Transverse colon (tissue), 4 donors: ENCODE measurements around the gene ZBTB7C. TPM values are rescaled to one million over a fixed set of nuclear protein-coding genes. Genes with fewer than 3 reads are reported as not detected.

ENCODE experiments used
- DNase-seq: peaks from one replicate; pipeline ENCODE4 v3.0.0-alpha.2; 2019
- H3K27ac ChIP-seq, 4 donors: fragments of 200-600 bp; sonication (generic); 2 replicates each; pipeline ENCODE4 v1.5.1; 2016 to 2018; ENCODE audit warnings: inconsistent platforms in 4 of 4
- H3K27me3 ChIP-seq: fragments of 200-600 bp; sonication (generic); 2 replicates; pipeline ENCODE4 v1.5.1; 2017; ENCODE audit warnings: inconsistent platforms
- H3K36me3 ChIP-seq, 4 donors: fragments of 200-600 bp; sonication (generic); 2 replicates each; pipeline ENCODE4 v1.5.1; 2017 to 2019; ENCODE audit warnings: inconsistent platforms in 4 of 4
- H3K4me1 ChIP-seq, 4 donors: fragments of 200-600 bp; sonication (generic); 2 replicates each; pipeline ENCODE4 v1.5.1; 2017 to 2020; ENCODE audit warnings: inconsistent platforms in 4 of 4
- H3K4me3 ChIP-seq, 4 donors: fragments of 200-600 bp; sonication (generic); 1 replicate in 1 of 4; 2 replicates in 3 of 4; pipeline versions ENCODE4 v1.5.1 to v1.6.1; 2017 to 2019; ENCODE audit warnings: inconsistent platforms in 4 of 4
- H3K9me3 ChIP-seq, 2 donors: fragments of 200-600 bp; sonication (generic); 2 replicates each; pipeline ENCODE4 v1.5.1; 2017 to 2019; ENCODE audit warnings: inconsistent platforms in 2 of 2
- CTCF ChIP-seq, 5 experiments: fragments of 200-600 bp in 3 of 5; fragments of 450-650 bp in 2 of 5; sonication (generic) in 3 of 5; IDR thresholded peaks; 1 replicate in 2 of 5; 2 replicates in 3 of 5; pipeline ENCODE4 v1.5.1; 2016 to 2017; ENCODE audit warnings: antibody characterized with exemption in 5 of 5, inconsistent platforms in 3 of 5, mild to moderate bottlenecking in 2 of 5, moderate library complexity in 1 of 5
- EP300 ChIP-seq: sonication (generic); formaldehyde crosslinking; IDR thresholded peaks from one replicate; pipeline ENCODE4 v1.6.1; 2017; ENCODE audit warnings: antibody characterized with exemption, low read depth
- POLR2A ChIP-seq: fragments of 450-650 bp; IDR thresholded peaks from one replicate; pipeline ENCODE4 v1.6.1; 2016; ENCODE audit warnings: antibody characterized with exemption, mild to moderate bottlenecking, moderate library complexity
- POLR2AphosphoS5 ChIP-seq, 3 donors: sonication (generic); formaldehyde crosslinking; IDR thresholded peaks; one replicate each; pipeline ENCODE4 v1.6.1; 2016; ENCODE audit warnings: antibody characterized with exemption in 3 of 3
- WGBS, 2 donors: methylation state at CpG; one replicate each; pipeline ENCODE4 v1.1.5; 2018; ENCODE audit warnings: low coverage in 1 of 2; 5-methylcytosine and 5-hydroxymethylcytosine counted together
- in situ Hi-C, 4 donors: fragments of 200-750 bp; cut with MboI; loops; one replicate each; pipeline versions ENCODE4 v1.15.0 to v1.15.1; 2017; ENCODE audit warnings: low sequenced_read_pairs in 3 of 4, low pct_ligation_motif_present in 1 of 4, low pct_unique_long_range_greater_than_20kb in 1 of 4
- intact Hi-C: fragments of 100-400 bp; cut with DNase I; formaldehyde crosslinking; loops from one replicate; pipeline ENCODE4 v1.15.1; 2023; ENCODE audit warnings: low total_unique reads
- total RNA-seq, 4 donors: library from RNA; depleted of rRNA; stranded (reverse); fragments of >200 nt; gene quantifications; one replicate each; pipeline ENCODE4 v1.1.0, GENCODE V29; 2016

Gene ZBTB7C
- total RNA-seq, 4 donors from 2014 or later = 38.4 to 81.2 (median 47.5) TPM

GRCh38 chr18:48207733-48208132, 201.4 kb downstream of the ZBTB7C start:
- no peaks in the 10 kb centered on the region for H3K9me3 ChIP-seq
- no peak for DNase-seq
- H3K4me3 ChIP-seq = no peak overlapping the region
- no peak overlapping the region for H3K27ac ChIP-seq
- H3K27me3 ChIP-seq = no peaks in the 10 kb centered on the region
- H3K36me3 ChIP-seq = no peaks in the 10 kb centered on the region
- H3K4me1 ChIP-seq = peaks cover 0 to 11% (median 3%) of the 10 kb centered on the region in 4 donors
- in situ Hi-C loops = no loop called here
- intact Hi-C loops = no loop called here
- 84% methylated on average over 2 of the region's 2 CpGs; no CpG with 5 or more reads in 1 of the 2 donors for WGBS, 2 donors
- TF ChIP-seq EP300 (no peak), POLR2A (no peak), CTCF (IDR thresholded peaks at IDR 0.05) (no peak), POLR2AphosphoS5 (IDR thresholded peaks at IDR 0.05) (no peak)

- intact Hi-C loops = no loop called here
- DNase-seq = no peak
- TF ChIP-seq CTCF (IDR thresholded peaks at IDR 0.05) = no peak
- TF ChIP-seq EP300 = no peak
- no peak for TF ChIP-seq POLR2AphosphoS5 (IDR thresholded peaks at IDR 0.05)
- no peak for TF ChIP-seq POLR2A
- H3K36me3 ChIP-seq = no peaks in the 10 kb centered on the region
- H3K4me3 ChIP-seq = no peak overlapping the region
- H3K27ac ChIP-seq = no peak overlapping the region
- in situ Hi-C loops = no loop called here
- 88 to 89% methylated on average over 4 of the region's 4 CpGs for WGBS, 2 donors
- no peaks in the 10 kb centered on the region for H3K27me3 ChIP-seq
- H3K4me1 ChIP-seq = peaks cover 0 to 11% (median 3%) of the 10 kb centered on the region in 4 donors
- H3K9me3 ChIP-seq = no peaks in the 10 kb centered on the region
Observed at GRCh38 chr18:48206887-48207286, 202.3 kb downstream of the ZBTB7C start.

GRCh38 chr18:48203961-48204666, 205.1 kb downstream of the ZBTB7C start:
- in situ Hi-C loops = no loop called here
- DNase-seq = peak; percentile 44
- H3K27ac ChIP-seq = peak overlapping the region in 2 of 4 donors; percentile 32 to 53
- H3K4me3 ChIP-seq = no peak overlapping the region
- intact Hi-C loops = no loop called here
- no peaks in the 10 kb centered on the region for H3K9me3 ChIP-seq
- no peaks in the 10 kb centered on the region for H3K27me3 ChIP-seq
- 65 to 80% methylated on average over 1 to 6 of the region's 6 CpGs for WGBS, 2 donors
- peaks cover 0 to 18% (median 7%) of the 10 kb centered on the region in 4 donors for H3K4me1 ChIP-seq
- peak in 1 of 3 donors; percentile 8 for TF ChIP-seq POLR2AphosphoS5 (IDR thresholded peaks at IDR 0.05)
- no peak for TF ChIP-seq EP300
- TF ChIP-seq CTCF (IDR thresholded peaks at IDR 0.05) = no peak
- no peak for TF ChIP-seq POLR2A
- no peaks in the 10 kb centered on the region for H3K36me3 ChIP-seq

GRCh38 chr18:48203288-48203945, 205.8 kb downstream of the ZBTB7C start:
- Histone ChIP-seq H3K9me3 (no peaks in the 10 kb centered on the region), H3K27me3 (no peaks in the 10 kb centered on the region), H3K4me3 (no peak overlapping the region), H3K27ac (no peak overlapping the region), H3K4me1 (peaks cover 0 to 16% (median 7%) of the 10 kb centered on the region in 4 donors), H3K36me3 (no peaks in the 10 kb centered on the region)
- intact Hi-C loops = no loop called here
- TF ChIP-seq POLR2A (no peak), POLR2AphosphoS5 (IDR thresholded peaks at IDR 0.05) (no peak), EP300 (no peak), CTCF (IDR thresholded peaks at IDR 0.05) (no peak)
- in situ Hi-C loops = no loop called here
- DNase-seq = no peak
- WGBS, 2 donors = 96% methylated on average over 4 of the region's 4 CpGs; no CpG with 5 or more reads in 1 of the 2 donors
